Neural cell (in vitro differentiated cells): ENCODE results near the gene SDHAF2.

ENCODE experiments used
- EP300 ChIP-seq: fragments of 450-650 bp; conservative IDR thresholded peaks from 2 replicates; pipeline ENCODE4 v1.6.1; 2014; ENCODE audit warnings: antibody characterized with exemption, mild to moderate bottlenecking, moderate library complexity; ENCODE audit not compliant: poor library complexity, severe bottlenecking
- EZH2 ChIP-seq: fragments of 200-600, 300-800 bp; shearing (Covaris generic), sonication (generic); IDR thresholded peaks from 2 replicates; pipeline ENCODE4 v1.6.1; 2014; ENCODE audit warnings: antibody characterized with exemption, low read length, borderline replicate concordance, mild to moderate bottlenecking; ENCODE audit not compliant: insufficient read depth, poor library complexity, severe bottlenecking
- MXI1 ChIP-seq: fragments of 450-650 bp; conservative IDR thresholded peaks from 2 replicates; pipeline ENCODE4 v1.6.1; 2014; ENCODE audit warnings: antibody characterized with exemption, mild to moderate bottlenecking; ENCODE audit not compliant: poor library complexity, severe bottlenecking
- POLR2AphosphoS5 ChIP-seq: IDR thresholded peaks from 2 replicates; pipeline ENCODE4 v1.6.1; 2012
- SMC3 ChIP-seq: fragments of 450-650 bp; conservative IDR thresholded peaks from 2 replicates; pipeline ENCODE4 v1.6.1; 2014; ENCODE audit warnings: antibody characterized with exemption, mild to moderate bottlenecking, moderate library complexity; ENCODE audit not compliant: poor library complexity
- TAF1 ChIP-seq: IDR thresholded peaks from 2 replicates; pipeline ENCODE4 v1.6.1; 2012; ENCODE audit warnings: low read depth
- TF ChIP-seq, protein P1 (sequence below): fragments of 450-650 bp; IDR thresholded peaks from 2 replicates; pipeline ENCODE4 v1.5.1; 2014; ENCODE audit warnings: antibody characterized with exemption, mild to moderate bottlenecking, moderate library complexity; ENCODE audit not compliant: poor library complexity, severe bottlenecking
- TF ChIP-seq, protein P2 (sequence below): IDR thresholded peaks from 2 replicates; pipeline ENCODE4 v1.6.1; 2012; ENCODE audit warnings: borderline replicate concordance

DNA sequence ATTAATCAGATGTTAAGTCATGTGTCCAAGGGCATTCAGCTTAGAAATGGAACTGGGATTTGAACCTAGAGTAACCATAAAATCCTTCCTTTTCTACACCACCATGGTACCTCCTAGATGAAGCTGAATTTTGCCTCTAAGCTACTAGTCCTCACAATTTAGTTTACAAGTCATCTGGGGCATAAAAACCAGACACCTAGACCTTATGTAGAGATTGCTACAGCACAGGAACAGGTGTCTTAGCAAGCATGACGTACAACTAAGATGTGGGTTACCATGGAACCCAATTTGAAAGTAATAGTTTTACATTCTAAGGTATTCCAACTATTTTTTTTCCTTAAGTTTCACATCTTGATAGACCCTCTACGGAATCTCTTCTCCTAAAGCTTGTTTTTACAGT, 28.4 kb upstream of the SDHAF2 start:
- no peak for TF ChIP-seq EZH2
- TF ChIP-seq POLR2AphosphoS5, result no peak
- TF ChIP-seq, protein P1, sequence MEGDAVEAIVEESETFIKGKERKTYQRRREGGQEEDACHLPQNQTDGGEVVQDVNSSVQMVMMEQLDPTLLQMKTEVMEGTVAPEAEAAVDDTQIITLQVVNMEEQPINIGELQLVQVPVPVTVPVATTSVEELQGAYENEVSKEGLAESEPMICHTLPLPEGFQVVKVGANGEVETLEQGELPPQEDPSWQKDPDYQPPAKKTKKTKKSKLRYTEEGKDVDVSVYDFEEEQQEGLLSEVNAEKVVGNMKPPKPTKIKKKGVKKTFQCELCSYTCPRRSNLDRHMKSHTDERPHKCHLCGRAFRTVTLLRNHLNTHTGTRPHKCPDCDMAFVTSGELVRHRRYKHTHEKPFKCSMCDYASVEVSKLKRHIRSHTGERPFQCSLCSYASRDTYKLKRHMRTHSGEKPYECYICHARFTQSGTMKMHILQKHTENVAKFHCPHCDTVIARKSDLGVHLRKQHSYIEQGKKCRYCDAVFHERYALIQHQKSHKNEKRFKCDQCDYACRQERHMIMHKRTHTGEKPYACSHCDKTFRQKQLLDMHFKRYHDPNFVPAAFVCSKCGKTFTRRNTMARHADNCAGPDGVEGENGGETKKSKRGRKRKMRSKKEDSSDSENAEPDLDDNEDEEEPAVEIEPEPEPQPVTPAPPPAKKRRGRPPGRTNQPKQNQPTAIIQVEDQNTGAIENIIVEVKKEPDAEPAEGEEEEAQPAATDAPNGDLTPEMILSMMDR, result no peak
- no peak for TF ChIP-seq EP300
- TF ChIP-seq, protein P2, sequence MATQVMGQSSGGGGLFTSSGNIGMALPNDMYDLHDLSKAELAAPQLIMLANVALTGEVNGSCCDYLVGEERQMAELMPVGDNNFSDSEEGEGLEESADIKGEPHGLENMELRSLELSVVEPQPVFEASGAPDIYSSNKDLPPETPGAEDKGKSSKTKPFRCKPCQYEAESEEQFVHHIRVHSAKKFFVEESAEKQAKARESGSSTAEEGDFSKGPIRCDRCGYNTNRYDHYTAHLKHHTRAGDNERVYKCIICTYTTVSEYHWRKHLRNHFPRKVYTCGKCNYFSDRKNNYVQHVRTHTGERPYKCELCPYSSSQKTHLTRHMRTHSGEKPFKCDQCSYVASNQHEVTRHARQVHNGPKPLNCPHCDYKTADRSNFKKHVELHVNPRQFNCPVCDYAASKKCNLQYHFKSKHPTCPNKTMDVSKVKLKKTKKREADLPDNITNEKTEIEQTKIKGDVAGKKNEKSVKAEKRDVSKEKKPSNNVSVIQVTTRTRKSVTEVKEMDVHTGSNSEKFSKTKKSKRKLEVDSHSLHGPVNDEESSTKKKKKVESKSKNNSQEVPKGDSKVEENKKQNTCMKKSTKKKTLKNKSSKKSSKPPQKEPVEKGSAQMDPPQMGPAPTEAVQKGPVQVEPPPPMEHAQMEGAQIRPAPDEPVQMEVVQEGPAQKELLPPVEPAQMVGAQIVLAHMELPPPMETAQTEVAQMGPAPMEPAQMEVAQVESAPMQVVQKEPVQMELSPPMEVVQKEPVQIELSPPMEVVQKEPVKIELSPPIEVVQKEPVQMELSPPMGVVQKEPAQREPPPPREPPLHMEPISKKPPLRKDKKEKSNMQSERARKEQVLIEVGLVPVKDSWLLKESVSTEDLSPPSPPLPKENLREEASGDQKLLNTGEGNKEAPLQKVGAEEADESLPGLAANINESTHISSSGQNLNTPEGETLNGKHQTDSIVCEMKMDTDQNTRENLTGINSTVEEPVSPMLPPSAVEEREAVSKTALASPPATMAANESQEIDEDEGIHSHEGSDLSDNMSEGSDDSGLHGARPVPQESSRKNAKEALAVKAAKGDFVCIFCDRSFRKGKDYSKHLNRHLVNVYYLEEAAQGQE, result no peak
- no peak for TF ChIP-seq MXI1
- no peak for TF ChIP-seq TAF1
- no peak for TF ChIP-seq SMC3
